ENCODE measurements around the gene UTP11. TPM values are rescaled to one million over a fixed set of nuclear protein-coding genes. Genes with fewer than 3 reads are reported as not detected.

Gene UTP11
- total RNA-seq, 5 donors from 2014 or later (not counting 1 experiment from before 2014, with no cell fraction given): 8.5 to 18.3 (median 15.9) TPM

DNA sequence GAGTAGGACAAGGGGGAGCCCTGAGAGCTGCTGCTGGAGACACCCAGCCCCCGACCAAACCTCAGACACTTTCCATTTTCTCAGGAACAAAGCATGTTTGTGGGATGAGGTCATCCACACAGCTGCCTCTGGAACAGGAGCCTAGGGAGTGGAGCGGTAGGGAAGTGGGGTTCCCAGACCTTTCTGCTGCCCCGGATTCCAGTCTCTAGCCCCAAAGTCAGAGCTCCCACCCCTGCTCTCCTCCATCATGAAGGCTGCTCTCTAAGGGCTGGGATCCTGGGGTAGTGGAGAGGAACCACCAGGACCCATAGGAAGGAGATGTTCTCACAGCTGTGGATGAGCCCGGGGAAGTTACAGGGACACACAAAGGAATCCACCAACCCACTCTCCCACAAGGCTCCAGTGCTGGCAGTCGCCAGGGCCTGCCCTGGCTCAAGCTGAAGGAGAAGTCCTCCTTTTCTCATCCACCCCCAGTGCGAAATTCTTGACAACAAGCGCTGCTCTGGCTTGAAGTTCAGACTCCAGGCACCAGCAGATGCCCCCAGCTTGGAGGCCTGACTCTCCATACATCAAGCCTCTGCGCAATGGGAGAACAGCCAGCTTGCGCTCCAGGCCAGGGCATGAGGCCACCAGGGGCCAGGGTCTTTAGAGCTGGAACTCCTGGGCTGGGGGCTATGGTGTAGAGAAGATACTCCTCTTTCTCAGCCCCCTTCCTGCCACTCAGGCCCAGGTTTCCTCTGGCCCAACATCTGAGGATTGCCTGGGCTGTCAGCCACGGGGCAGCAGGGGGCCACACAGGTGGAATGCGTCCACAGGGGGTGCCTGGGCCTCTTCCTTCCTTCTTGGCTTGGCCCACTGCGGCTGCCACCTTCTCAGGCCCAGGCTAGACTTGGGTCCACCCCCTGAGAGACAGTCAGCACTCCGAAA lies 11.7 kb upstream of the UTP11 start:
- no peak overlapping the region for H3K4me3 ChIP-seq (ENCODE audit: control insufficient read depth in 1 of 2, extremely low read depth in 1 of 2, low read length in 1 of 2)
- peaks cover 0 to 34% of the 10 kb centered on the region in 2 experiments for H3K4me1 ChIP-seq (ENCODE audit: control insufficient read depth in 1 of 2, extremely low read depth in 1 of 2, insufficient read depth in 2 of 2, low read length in 2 of 2)
- H3K27me3 ChIP-seq (replicated peaks in 1 of 2; ENCODE audit: control insufficient read depth in 2 of 2, extremely low read depth in 1 of 2, insufficient read depth in 2 of 2, low read length in 1 of 2): peaks cover 0 to 17% of the 10 kb centered on the region in 2 experiments
- peak overlapping the region; percentile 23 for H3K27ac ChIP-seq (ENCODE audit: low read length)
- H3K36me3 ChIP-seq (ENCODE audit: control insufficient read depth in 2 of 2, extremely low read depth in 1 of 2, insufficient read depth in 1 of 2, low read length in 1 of 2): peaks cover 0 to 2% of the 10 kb centered on the region in 2 donors
- peaks cover 20 to 57% (median 56%) of the 10 kb centered on the region in 3 donors for H3K4me1 Mint-ChIP-seq
- ChIA-PET POLR2A (no interaction called here), CTCF (interaction anchor here in 1 of 2 donors (0.6 kb wide), 1 partner anchor 506 kb away, joined by 6 read pairs; no protein-coding TSS in a partner anchor)
- WGBS (ENCODE audit: insufficient coverage): 47% methylated on average over 6 of the region's 13 CpGs
- H3K27me3 Mint-ChIP-seq: peaks cover 0 to 3% of the 10 kb centered on the region in 2 donors
- no peaks in the 10 kb centered on the region for H3K36me3 Mint-ChIP-seq
- ATAC-seq (replicated peaks in 1 of 4): no peak
- peak overlapping the region; percentile 94 to 95 for H3K27ac Mint-ChIP-seq
- no peaks in the 10 kb centered on the region for H3K9me3 Mint-ChIP-seq
- no peak overlapping the region for H3K4me3 Mint-ChIP-seq
- H3K9me3 ChIP-seq: no peaks in the 10 kb centered on the region
- DNase-seq: no peak

DNA sequence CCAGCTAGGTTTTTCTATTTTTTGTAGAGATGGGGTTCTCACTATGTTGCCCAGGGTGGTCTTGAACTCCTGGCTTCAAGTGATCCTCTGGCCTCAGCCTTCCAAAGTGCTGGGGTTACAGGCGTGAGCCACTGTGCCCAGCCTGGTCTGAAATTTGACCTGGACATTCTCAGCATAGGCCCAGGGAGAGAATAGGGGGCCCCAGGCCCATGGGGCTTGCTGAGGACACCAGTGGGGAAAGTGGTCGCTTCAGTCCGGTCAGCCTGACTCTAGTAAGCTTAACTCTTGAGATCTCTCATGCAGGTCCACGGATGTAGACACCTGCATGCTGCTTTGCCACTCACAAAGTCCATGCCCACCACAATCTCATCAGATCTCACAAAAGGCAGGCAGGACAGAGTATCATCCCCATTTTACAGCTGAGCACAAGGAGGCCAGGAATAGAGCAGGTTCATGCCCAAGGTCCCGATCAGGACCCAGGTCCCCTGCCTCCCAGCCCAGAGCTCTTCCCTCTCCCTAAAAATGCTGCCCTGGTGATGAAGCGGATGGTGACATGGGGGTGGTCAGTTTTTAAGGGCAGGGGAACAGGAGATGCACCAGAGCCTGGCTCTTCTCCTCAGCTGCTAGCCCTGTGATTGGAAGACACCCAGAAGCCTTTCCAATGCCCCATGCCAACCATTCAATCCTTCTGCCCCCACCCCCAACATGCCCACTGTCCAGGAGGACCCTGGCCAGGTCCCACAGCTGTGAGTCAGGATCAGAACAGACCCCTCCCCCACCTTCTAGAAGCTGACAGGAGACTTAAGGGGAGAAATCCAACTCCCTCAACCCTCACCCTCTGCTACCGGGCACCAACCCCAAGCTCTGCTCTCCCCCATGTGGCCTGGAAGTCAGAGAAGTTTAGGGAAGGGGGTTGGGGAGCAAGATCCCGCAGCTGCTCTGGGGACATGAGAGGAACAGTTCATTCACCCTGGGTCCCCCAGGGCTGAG lies 9.0 kb upstream of the UTP11 start:
- Mint-ChIP-seq H3K27me3 (peaks cover 0 to 3% of the 10 kb centered on the region in 2 donors), H3K27ac (peak overlapping the region; percentile 57 to 86), H3K36me3 (no peaks in the 10 kb centered on the region), H3K9me3 (no peaks in the 10 kb centered on the region), H3K4me1 (peaks cover 20 to 55% (median 54%) of the 10 kb centered on the region in 3 donors), H3K4me3 (peak overlapping the region; percentile 76 to 83 (median 77))
- 92% methylated on average over 5 of the region's 8 CpGs for WGBS (ENCODE audit: insufficient coverage)
- DNase-seq (no peak), ATAC-seq (replicated peaks in 1 of 4) (no peak)
- CTCF ChIA-PET: interaction anchor here (0.6 to 0.8 kb wide), 3 partner anchors 12 to 1089 kb away, joined by 3 to 7 read pairs (median 4); no protein-coding TSS in a partner anchor
- peak overlapping the region; percentile 45 to 57 for H3K4me3 ChIP-seq (ENCODE audit: control insufficient read depth in 1 of 2, extremely low read depth in 1 of 2, low read length in 1 of 2)
- H3K27ac ChIP-seq (ENCODE audit: low read length): no peak overlapping the region
- no peaks in the 10 kb centered on the region for H3K9me3 ChIP-seq
- peaks cover 0 to 21% of the 10 kb centered on the region in 2 experiments for H3K27me3 ChIP-seq (replicated peaks in 1 of 2; ENCODE audit: control insufficient read depth in 2 of 2, extremely low read depth in 1 of 2, insufficient read depth in 2 of 2, low read length in 1 of 2)
- POLR2A ChIA-PET: interaction anchor here in 1 of 2 donors (0.6 kb wide), 1 partner anchor 313 kb away, joined by 3 read pairs; a partner anchor contains a TSS
- no peaks in the 10 kb centered on the region for H3K36me3 ChIP-seq (ENCODE audit: control insufficient read depth in 2 of 2, extremely low read depth in 1 of 2, insufficient read depth in 1 of 2, low read length in 1 of 2)
- peaks cover 0 to 41% of the 10 kb centered on the region in 2 experiments for H3K4me1 ChIP-seq (ENCODE audit: control insufficient read depth in 1 of 2, extremely low read depth in 1 of 2, insufficient read depth in 2 of 2, low read length in 2 of 2)

GRCh38 chr1:38004284-38005108 lies 8.0 kb upstream of the UTP11 start:
- peak overlapping the region; percentile 19 for H3K27ac ChIP-seq (ENCODE audit: low read length)
- Mint-ChIP-seq H3K4me3 (peak overlapping the region; percentile 76 to 83 (median 77)), H3K4me1 (peaks cover 24 to 55% (median 53%) of the 10 kb centered on the region in 3 donors), H3K9me3 (no peaks in the 10 kb centered on the region), H3K27me3 (peaks cover 0 to 3% of the 10 kb centered on the region in 2 donors), H3K36me3 (no peaks in the 10 kb centered on the region), H3K27ac (peak overlapping the region; percentile 68 to 86)
- peak overlapping the region; percentile 45 to 57 for H3K4me3 ChIP-seq (ENCODE audit: control insufficient read depth in 1 of 2, extremely low read depth in 1 of 2, low read length in 1 of 2)
- peaks cover 0 to 18% of the 10 kb centered on the region in 2 experiments for H3K27me3 ChIP-seq (replicated peaks in 1 of 2; ENCODE audit: control insufficient read depth in 2 of 2, extremely low read depth in 1 of 2, insufficient read depth in 2 of 2, low read length in 1 of 2)
- WGBS (ENCODE audit: insufficient coverage): 8% methylated on average over 17 of the region's 26 CpGs
- H3K4me1 ChIP-seq (ENCODE audit: control insufficient read depth in 1 of 2, extremely low read depth in 1 of 2, insufficient read depth in 2 of 2, low read length in 2 of 2): peaks cover 0 to 42% of the 10 kb centered on the region in 2 experiments
- peak; percentile 9 to 43 (median 16) for ATAC-seq (replicated peaks in 1 of 4)
- DNase-seq: peak in 2 of 35 experiments; percentile 24 to 41
- no peaks in the 10 kb centered on the region for H3K36me3 ChIP-seq (ENCODE audit: control insufficient read depth in 2 of 2, extremely low read depth in 1 of 2, insufficient read depth in 1 of 2, low read length in 1 of 2)
- ChIA-PET CTCF (interaction anchor here in 1 of 2 donors (0.6 kb wide), 1 partner anchor 237 kb away, joined by 7 read pairs; no protein-coding TSS in a partner anchor), POLR2A (no interaction called here)
- H3K9me3 ChIP-seq: no peaks in the 10 kb centered on the region

GRCh38 chr1:38005195-38006007 lies 7.1 kb upstream of the UTP11 start, which contains the start of gene FHL3:
TSS of gene FHL3 (minus strand) at chr1:38005514. CDS start at chr1:37999412, 6,102 bp downstream.
- peak within 1 kb of the TSS; percentile 72 for H3K27ac ChIP-seq (ENCODE audit: low read length)
- no peaks in the 10 kb centered on the region for H3K36me3 Mint-ChIP-seq
- peaks cover 22 to 56% (median 50%) of the 10 kb centered on the region in 3 donors for H3K4me1 Mint-ChIP-seq
- peak within 1 kb of the TSS; percentile 68 to 86 for H3K27ac Mint-ChIP-seq
- peak within 1 kb of the TSS; percentile 76 to 83 (median 77) for H3K4me3 Mint-ChIP-seq
- H3K9me3 Mint-ChIP-seq: no peaks in the 10 kb centered on the region
- DNase-seq (peak in 5 of 35 experiments; percentile 17 to 55 (median 44)), ATAC-seq (replicated peaks in 1 of 4) (peak; percentile 33 to 57 (median 50))
- 1% methylated on average over 61 of the region's 83 CpGs for WGBS (ENCODE audit: insufficient coverage)
- no peaks in the 10 kb centered on the region for H3K9me3 ChIP-seq
- H3K27me3 ChIP-seq (replicated peaks in 1 of 2; ENCODE audit: control insufficient read depth in 2 of 2, extremely low read depth in 1 of 2, insufficient read depth in 2 of 2, low read length in 1 of 2): peaks cover 0 to 18% of the 10 kb centered on the region in 2 experiments
- CTCF ChIA-PET: no interaction called here
- H3K36me3 ChIP-seq (ENCODE audit: control insufficient read depth in 2 of 2, extremely low read depth in 1 of 2, insufficient read depth in 1 of 2, low read length in 1 of 2): no peaks in the 10 kb centered on the region
- POLR2A ChIA-PET: no interaction called here
- H3K4me1 ChIP-seq (ENCODE audit: control insufficient read depth in 1 of 2, extremely low read depth in 1 of 2, insufficient read depth in 2 of 2, low read length in 2 of 2): peaks cover 0 to 45% of the 10 kb centered on the region in 2 experiments
- H3K27me3 Mint-ChIP-seq: peaks cover 0 to 3% of the 10 kb centered on the region in 2 donors
- peak within 1 kb of the TSS; percentile 45 to 57 for H3K4me3 ChIP-seq (ENCODE audit: control insufficient read depth in 1 of 2, extremely low read depth in 1 of 2, low read length in 1 of 2)

All from T-cell (primary cell).